K562 (cell line): ENCODE measurements around the gene TEX51. TPM values are rescaled to one million over a fixed set of nuclear protein-coding genes. Genes with fewer than 3 reads are reported as not detected.

Source experiments
- ATAC-seq: fragments of 200-7000 bp; cut with Tn5 transposase; 3 replicates; pipeline ENCODE4 v1.9.1; 2020; ENCODE audit warnings: moderate library complexity
- BruUV-seq: library from RNA; stranded (reverse); fragments of 400-500 nt; replicated peaks from 2 replicates; lab custom pipeline; 2021; lab: Mats Ljungman, UMichigan
- CTCF ChIA-PET: fragments of 300-600 bp; formaldehyde crosslinking; extraction: SDS; loops from one replicate; lab custom pipeline; 2021; ENCODE audit warnings: low intra/inter-chr PET ratio; lab: Yijun Ruan, JAX
- POLR2A ChIA-PET: fragments of 300-600, 350-650 bp; sonication (Branson Sonifier 250); formaldehyde crosslinking; extraction: SDS; loops from one replicate; lab custom pipeline; 2021; ENCODE audit warnings: antibody characterized with exemption, inconsistent platforms; lab: Yijun Ruan, JAX
- DNase-seq, 4 experiments: peaks; one replicate each; pipeline versions ENCODE4 v3.0.0 to v3.0.0-alpha.2; 2011 to 2018; ENCODE audit warnings: low spot score in 3 of 4, mixed read lengths in 3 of 4; ENCODE audit errors: extremely low read depth in 1 of 4
- FAIRE-seq: peaks from 2 replicates; lab custom pipeline; 2011; peaks lifted over from hg19 to GRCh38; lab: Jason Lieb, UNC
- H2AFZ ChIP-seq: 2 replicates; pipeline ENCODE4 v1.6.0; 2011; ENCODE audit warnings: low read depth, low read length, control low read depth, inconsistent platforms
- H3K27ac ChIP-seq: fragments of 200-600 bp; 3 replicates; pipeline ENCODE4 v1.8.0; 2011; ENCODE audit warnings: low read depth, mild to moderate bottlenecking, control low read depth, inconsistent platforms, low read length, moderate library complexity, mixed read lengths; ENCODE audit errors: extremely low read depth
- H3K27me3 ChIP-seq, 2 experiments: fragments of 300-600 bp in 1 of 2; 2 replicates in 1 of 2; 3 replicates in 1 of 2; pipeline versions ENCODE4 v1.6.0 to v1.8.0; 2011; ENCODE audit warnings: inconsistent platforms in 2 of 2, low read length in 2 of 2, mild to moderate bottlenecking in 1 of 2, mixed read lengths in 1 of 2, moderate library complexity in 1 of 2; ENCODE audit not compliant: control insufficient read depth in 2 of 2, insufficient read depth in 2 of 2
- H3K36me3 ChIP-seq: fragments of 300-600 bp; 3 replicates; pipeline ENCODE4 v1.8.0; 2011; ENCODE audit warnings: mild to moderate bottlenecking, low read length, inconsistent platforms; ENCODE audit not compliant: control insufficient read depth, insufficient read depth
- H3K4me1 ChIP-seq, 2 experiments: fragments of 200-600 bp in 1 of 2; replicated peaks in 1 of 2; 2 replicates in 1 of 2; 3 replicates in 1 of 2; pipeline versions ENCODE4 v1.5.1 to v1.8.0; 2011; ENCODE audit warnings: inconsistent platforms in 2 of 2, low read length in 2 of 2, mild to moderate bottlenecking in 1 of 2, mixed read lengths in 1 of 2, moderate library complexity in 1 of 2; ENCODE audit not compliant: control insufficient read depth in 2 of 2, insufficient read depth in 2 of 2
- H3K4me2 ChIP-seq: 2 replicates; pipeline ENCODE4 v1.6.1; 2011; ENCODE audit warnings: low read length, control low read depth, inconsistent platforms, mixed read lengths; ENCODE audit not compliant: insufficient read depth
- H3K4me3 ChIP-seq: fragments of 200-600 bp; sonication (generic), shearing (Covaris generic); 2 replicates; pipeline ENCODE4 v1.5.1; 2016; ENCODE audit warnings: control low read depth, inconsistent platforms
- H3K79me2 ChIP-seq: fragments of 200-600 bp; 3 replicates; pipeline ENCODE4 v1.8.0; 2011; ENCODE audit warnings: low read length, inconsistent platforms; ENCODE audit not compliant: control insufficient read depth, insufficient read depth
- H3K9ac ChIP-seq, 2 experiments: 2 replicates each; pipeline versions ENCODE4 v1.6.0 to v1.6.1; 2011; ENCODE audit warnings: low read depth in 2 of 2, low read length in 2 of 2, control low read depth in 1 of 2, inconsistent platforms in 1 of 2, mild to moderate bottlenecking in 1 of 2, mixed read lengths in 1 of 2; ENCODE audit not compliant: insufficient read depth in 1 of 2
- H3K9me1 ChIP-seq: one replicate; pipeline ENCODE4 v1.6.0; 2011; ENCODE audit warnings: inconsistent platforms, mild to moderate bottlenecking, low read length, moderate library complexity; ENCODE audit not compliant: control insufficient read depth, insufficient read depth
- H3K9me3 ChIP-seq: replicated peaks from 2 replicates; pipeline ENCODE4 v1.5.1; 2011; ENCODE audit warnings: low read depth, low read length, inconsistent platforms; ENCODE audit not compliant: control insufficient read depth, insufficient read depth
- H4K20me1 ChIP-seq: replicated peaks from 2 replicates; pipeline ENCODE4 v1.6.1; 2011; ENCODE audit warnings: low read length, inconsistent platforms, mixed read lengths; ENCODE audit not compliant: control insufficient read depth, insufficient read depth
- ETS2 ChIP-seq: IDR thresholded peaks from 2 replicates; pipeline ENCODE4 v1.6.1; 2016; ENCODE audit warnings: borderline replicate concordance, missing genetic modification characterization, mild to moderate bottlenecking, moderate library complexity, missing compliant biosample characterization; ENCODE audit not compliant: poor library complexity, severe bottlenecking
- HMBOX1 ChIP-seq: sonication (generic); IDR thresholded peaks from 2 replicates; pipeline ENCODE4 v1.6.1; 2016
- NFIC ChIP-seq: fragments of 450-650 bp; IDR thresholded peaks from 2 replicates; pipeline ENCODE4 v1.6.1; 2017; ENCODE audit warnings: mild to moderate bottlenecking, inconsistent platforms
- NFRKB ChIP-seq: fragments of 450-650 bp; IDR thresholded peaks from 2 replicates; pipeline ENCODE4 v1.6.1; 2016; ENCODE audit warnings: low read depth
- WGBS: fragments of 100-300 bp; shearing (Covaris generic); methylation state at CpG from one replicate; pipeline ENCODE4 v1.1.6; 2016; ENCODE audit warnings: low coverage, mixed read lengths; ENCODE audit not compliant: insufficient coverage; ENCODE audit errors: missing lambda C conversion rate; 5-methylcytosine and 5-hydroxymethylcytosine counted together
- in situ Hi-C: fragments of 300-500 bp; cut with MboI; formaldehyde crosslinking; loops from 4 replicates; pipeline ENCODE4 v1.15.0; 2018; ENCODE audit warnings: inconsistent platforms, mixed read lengths
- intact Hi-C: fragments of 100-400 bp; cut with micrococcal nuclease; formaldehyde crosslinking; loops from 2 replicates; pipeline ENCODE4 v1.14.2; 2022
- polyA plus RNA-seq, 8 experiments: library from polyadenylated mRNA; depleted of rRNA in 4 of 8; stranded (reverse) in 5 of 8; unstranded in 3 of 8; fragments of >200 nt; fragmentation: Nextera tagmentation in 2 of 8; fragmentation: Illumina TruSeq in 1 of 8; extraction: Ambion mirVana in 2 of 8; extraction: Trizol in 1 of 8; gene quantifications; 2 replicates each; pipeline versions ENCODE4 v1.2.1 to v1.2.3, GENCODE V29; 2011 to 2014; ENCODE audit warnings: inconsistent platforms in 1 of 8, missing spikeins in 1 of 8
- total RNA-seq, 7 experiments: library from RNA; depleted of rRNA in 6 of 7; stranded (reverse); fragments of >200 nt in 6 of 7; fragmentation: Illumina TruSeq in 2 of 7; extraction: Trizol in 2 of 7; gene quantifications; 2 replicates each; pipeline versions ENCODE4 v1.2.1 to v1.2.3, GENCODE V29; 2011 to 2021; ENCODE audit warnings: low replicate concordance in 1 of 7

Gene TEX51
- total and polyA plus RNA-seq, 9 of the 15 experiments (the other 6 are each of a cell fraction or from before 2014, with no cell fraction given), result not detected

- Histone ChIP-seq H3K79me2 (no peaks in the 10 kb centered on the region), H3K9me1 (no peaks in the 10 kb centered on the region), H4K20me1 (no peaks in the 10 kb centered on the region), H3K4me1 (no peaks in the 10 kb centered on the region), H3K36me3 (no peaks in the 10 kb centered on the region), H2AFZ (no peak overlapping the region), H3K27ac (no peak overlapping the region), H3K4me2 (no peak overlapping the region), H3K4me3 (no peak overlapping the region), H3K9ac (no peak overlapping the region), H3K9me3 (no peaks in the 10 kb centered on the region; the same call in none of the 2 replicates), H3K27me3 (no peaks in the 10 kb centered on the region; a peak in 1 of 5 replicates)
- ATAC-seq (no peak), DNase-seq (no peak), FAIRE-seq (no peak)
- BruUV-seq, result no TSS peak
- intact Hi-C loops, result no loop called here
- ChIA-PET CTCF (no interaction called here), POLR2A (no interaction called here)
- 2% methylated on average over 6 of the region's 6 CpGs for WGBS
- peak; percentile 62 for TF ChIP-seq NFIC
- no peak for TF ChIP-seq ETS2 (tag)
- in situ Hi-C loops, result no loop called here
These were observed 46.4 kb downstream of the TEX51 start for GRCh38 chr2:126945118-126945517.

- Histone ChIP-seq H2AFZ (no peak overlapping the region), H3K27me3 (no peaks in the 10 kb centered on the region; a peak in 1 of 5 replicates), H4K20me1 (no peaks in the 10 kb centered on the region), H3K4me2 (no peak overlapping the region), H3K9me1 (no peaks in the 10 kb centered on the region), H3K4me3 (no peak overlapping the region), H3K79me2 (no peaks in the 10 kb centered on the region), H3K9me3 (no peaks in the 10 kb centered on the region; the same call in none of the 2 replicates), H3K27ac (no peak overlapping the region), H3K36me3 (no peaks in the 10 kb centered on the region), H3K9ac (no peak overlapping the region), H3K4me1 (no peaks in the 10 kb centered on the region)
- DNase-seq (no peak), FAIRE-seq (no peak), ATAC-seq (no peak)
- ChIA-PET CTCF (no interaction called here), POLR2A (interaction anchor here (1.3 kb wide), 1 partner anchor 13 kb away, joined by 4 read pairs; no protein-coding TSS in a partner anchor)
- WGBS, result 1% methylated on average over 7 of the region's 7 CpGs
- TF ChIP-seq HMBOX1 (peak; percentile 95), NFRKB (no peak)
- in situ Hi-C loops, result no loop called here
- intact Hi-C loops, result no loop called here
- no TSS peak for BruUV-seq
These were observed 47.8 kb downstream of the TEX51 start for GRCh38 chr2:126946318-126947102.
